GM21717 (cell line): ENCODE results near the gene ANKRD11.
"Not testable (repeated sequence)": the region's sequence is repeated elsewhere in the genome, so short reads cannot be mapped to it uniquely, and the experiment has no call there.

ENCODE experiments used
- ATAC-seq: cut with Tn5 transposase; IDR thresholded peaks from one replicate; pipeline ENCODE4 v1.9.1; 2021; ENCODE audit warnings: mild to moderate bottlenecking, moderate library complexity; ENCODE audit not compliant: unreplicated experiment

Gene ANKRD11

DNA sequence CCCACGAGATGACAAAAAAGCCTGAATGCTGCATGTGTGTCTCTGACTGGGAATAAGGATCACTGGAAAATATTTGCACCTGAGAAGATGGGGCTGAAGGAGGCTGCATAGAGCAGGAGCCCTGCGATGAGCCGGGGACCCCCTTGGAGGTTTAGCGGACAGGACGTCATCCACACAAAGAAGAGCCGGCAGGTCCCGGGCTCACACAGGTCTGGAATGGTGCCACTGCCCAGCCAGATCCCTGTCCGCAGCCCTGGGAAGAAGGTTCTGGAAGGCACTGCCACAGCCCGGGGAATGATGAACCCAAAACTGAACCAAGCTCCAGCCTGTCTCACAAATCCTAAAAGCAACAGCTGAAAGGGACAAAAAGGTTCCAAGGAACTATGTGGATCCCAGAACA, 101.8 kb downstream of the ANKRD11 start:
- no peak for ATAC-seq

DNA sequence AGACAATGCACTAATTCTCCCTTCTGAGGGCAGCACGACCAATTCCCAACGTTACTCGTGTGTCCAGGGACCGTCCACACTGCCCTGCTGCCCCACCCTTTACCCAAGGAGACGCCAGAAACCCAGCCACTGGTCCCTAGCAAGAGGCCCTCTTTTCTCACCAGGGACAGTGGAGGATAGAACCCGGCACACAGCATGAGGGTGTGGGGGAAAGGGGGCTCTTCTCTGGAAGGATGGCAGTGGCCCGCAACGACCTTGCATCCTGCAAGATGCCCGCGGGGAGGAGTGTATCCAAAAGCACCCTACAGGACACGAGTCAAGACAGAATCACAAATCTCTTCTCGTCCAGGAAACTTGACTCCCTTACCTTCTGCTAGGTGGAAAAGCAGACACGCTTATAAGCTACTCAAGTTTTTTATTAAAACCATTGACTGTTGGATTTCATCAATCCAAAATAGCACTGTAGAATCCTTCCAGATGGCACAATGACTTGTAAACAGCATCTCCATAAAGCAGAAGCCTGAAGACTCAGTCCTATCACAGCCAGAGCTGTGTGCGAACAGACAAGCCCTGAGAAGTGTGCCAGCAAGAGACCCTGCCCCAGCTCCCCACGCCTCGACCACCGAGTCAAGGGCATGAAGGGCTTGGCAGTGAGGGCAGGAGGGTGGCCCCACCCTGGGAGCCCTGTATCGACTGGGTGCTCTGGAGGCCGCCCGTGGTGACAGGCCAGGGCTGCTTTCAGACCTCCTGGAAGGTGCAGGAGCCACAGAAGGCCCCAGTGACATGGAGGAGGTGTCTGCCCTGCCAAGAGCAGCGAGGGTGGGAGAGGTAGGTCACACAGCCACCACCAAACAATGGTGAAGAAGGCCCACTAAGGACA, 103.8 kb downstream of the ANKRD11 start:
- no peak for ATAC-seq

DNA sequence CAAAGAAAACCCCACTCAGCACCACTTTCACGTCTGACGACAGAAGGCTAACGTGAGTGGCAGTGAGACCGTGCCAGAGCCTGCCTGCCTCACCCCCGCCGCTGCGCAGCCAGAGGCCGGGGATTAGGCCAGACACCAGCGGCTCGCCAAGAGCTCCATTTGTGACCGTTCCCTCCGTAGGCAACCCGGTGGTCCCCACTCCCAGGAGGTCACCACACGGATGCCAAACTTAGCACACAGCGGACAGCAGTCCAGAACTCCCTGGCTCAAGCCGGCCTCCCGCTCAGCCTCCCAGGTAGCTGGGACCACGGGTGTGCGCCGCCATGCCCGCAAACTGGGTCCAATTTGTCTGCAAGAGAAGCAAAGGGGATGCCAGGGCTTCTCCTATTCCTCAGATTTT, 104.6 kb downstream of the ANKRD11 start:
- ATAC-seq, result no peak

DNA sequence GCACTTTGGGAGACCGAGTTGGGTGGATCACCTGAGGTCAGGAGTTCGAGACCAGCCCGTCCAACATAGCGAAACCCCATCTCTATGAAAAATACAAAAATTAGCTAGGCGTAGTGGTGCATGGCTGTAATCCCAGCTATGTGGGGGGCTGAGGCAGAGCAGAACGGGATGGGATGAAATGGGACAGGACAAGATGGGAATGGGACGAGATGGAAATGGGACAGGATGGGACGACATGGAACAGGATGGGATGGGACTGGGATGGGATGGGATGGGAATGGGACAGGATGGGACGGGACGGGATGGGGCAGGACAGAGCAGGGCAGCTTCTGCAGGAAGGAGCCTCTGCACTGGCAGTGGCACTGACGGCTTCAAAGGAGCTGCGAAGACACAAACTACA, 106.1 kb downstream of the ANKRD11 start:
- no peak for ATAC-seq

DNA sequence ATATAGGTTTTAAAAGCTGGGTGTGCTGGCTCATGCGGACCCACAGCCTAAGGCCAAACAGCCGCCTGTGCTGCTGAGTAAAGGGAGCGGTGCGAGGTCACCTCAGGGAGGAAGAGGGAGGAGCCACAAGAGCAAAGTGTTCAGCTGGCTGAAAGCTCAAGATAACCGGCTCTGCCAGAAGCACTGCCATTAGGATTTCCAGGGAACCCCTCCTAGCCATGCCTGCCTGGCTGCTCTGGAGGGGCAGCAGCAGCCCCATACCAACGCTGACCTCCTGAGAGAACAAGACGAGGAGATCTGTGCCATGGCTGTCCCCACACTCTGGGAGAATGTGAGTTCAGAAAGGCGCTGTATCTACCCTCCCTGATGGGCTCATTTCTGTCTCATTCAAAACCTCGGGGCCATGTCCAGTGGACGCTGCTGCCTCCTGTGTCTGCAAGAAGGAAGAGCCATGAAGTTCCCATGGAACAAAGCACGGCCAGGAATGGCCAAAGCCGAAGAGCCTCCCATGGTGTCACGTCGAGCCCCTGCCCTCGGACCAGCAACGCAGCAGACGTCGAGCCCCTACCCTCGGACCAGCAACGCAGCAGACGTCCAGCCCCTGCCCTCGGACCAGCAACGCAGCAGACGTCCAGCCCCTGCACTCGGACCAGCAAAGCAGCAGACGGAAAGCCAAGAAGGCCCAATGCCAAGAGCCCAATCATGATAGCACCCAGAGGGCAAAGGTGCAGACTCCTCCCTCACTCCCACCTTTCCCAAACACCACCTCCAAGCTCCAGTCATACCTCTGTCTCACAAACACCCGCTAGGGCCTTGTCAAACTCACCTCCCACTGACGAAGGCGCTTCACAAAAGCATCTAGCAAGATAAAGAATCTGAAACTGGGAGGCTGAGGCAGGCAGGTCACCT, 107.0 kb downstream of the ANKRD11 start:
- ATAC-seq, result no peak

DNA sequence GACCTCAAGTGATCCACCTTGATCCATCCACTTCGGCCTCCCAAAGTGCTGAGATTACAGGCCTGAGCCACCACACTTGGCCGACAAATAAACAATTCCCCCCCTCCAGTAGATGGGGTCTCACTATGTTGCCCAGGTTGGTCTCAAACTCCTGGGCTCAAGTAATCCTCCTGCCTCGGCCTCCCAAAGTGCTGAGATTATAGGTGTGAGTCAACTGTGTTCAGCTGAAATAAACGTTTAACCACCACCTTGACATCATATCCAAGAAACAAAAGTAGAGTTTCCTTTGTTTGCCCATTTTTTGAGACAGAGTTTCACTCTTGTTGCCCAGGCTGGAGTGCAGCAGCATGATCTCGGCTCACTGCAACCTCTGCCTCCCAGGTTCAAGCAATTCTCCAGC, 107.8 kb downstream of the ANKRD11 start:
- ATAC-seq, result not testable (repeated sequence)

DNA sequence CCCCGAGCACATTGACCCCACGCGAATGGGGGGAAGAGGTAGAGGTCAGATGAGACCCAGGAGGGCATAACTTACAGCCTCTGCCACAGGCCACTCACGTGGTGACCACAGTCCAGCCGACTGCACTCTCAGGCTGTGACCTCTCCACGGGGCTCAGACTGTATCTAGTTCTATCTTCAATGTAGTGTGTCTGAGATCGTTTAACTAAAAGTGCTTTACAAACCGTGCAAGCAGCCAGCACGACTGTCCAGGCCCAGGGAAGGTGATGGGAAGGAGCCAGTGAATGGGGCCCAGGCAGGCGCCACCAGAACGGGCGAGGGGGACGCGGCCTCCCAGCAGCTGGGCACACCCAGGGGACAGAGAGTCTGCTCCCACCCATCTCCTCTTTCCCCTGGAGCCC, 108.6 kb downstream of the ANKRD11 start:
- ATAC-seq, result no peak

DNA sequence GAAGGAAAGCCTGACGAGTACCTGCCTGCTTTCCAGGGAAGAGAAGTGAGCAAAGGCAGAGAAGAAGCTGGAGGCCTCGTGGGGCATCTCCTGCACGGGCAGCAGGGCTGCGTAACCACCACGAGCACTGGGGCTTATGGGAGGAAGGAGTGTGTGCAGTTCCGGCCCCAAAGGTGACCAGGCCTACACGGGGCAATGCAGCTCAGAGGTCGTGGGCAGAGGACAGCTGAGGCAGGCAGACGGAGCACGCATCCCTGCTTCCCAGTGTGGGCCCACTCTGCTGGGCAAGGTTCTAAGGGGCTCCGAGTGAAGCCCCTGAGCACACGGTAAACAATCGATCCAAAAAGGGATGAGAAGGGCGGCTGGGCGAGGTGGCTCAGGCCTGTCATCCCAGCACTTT, 109.7 kb downstream of the ANKRD11 start:
- no peak for ATAC-seq

DNA sequence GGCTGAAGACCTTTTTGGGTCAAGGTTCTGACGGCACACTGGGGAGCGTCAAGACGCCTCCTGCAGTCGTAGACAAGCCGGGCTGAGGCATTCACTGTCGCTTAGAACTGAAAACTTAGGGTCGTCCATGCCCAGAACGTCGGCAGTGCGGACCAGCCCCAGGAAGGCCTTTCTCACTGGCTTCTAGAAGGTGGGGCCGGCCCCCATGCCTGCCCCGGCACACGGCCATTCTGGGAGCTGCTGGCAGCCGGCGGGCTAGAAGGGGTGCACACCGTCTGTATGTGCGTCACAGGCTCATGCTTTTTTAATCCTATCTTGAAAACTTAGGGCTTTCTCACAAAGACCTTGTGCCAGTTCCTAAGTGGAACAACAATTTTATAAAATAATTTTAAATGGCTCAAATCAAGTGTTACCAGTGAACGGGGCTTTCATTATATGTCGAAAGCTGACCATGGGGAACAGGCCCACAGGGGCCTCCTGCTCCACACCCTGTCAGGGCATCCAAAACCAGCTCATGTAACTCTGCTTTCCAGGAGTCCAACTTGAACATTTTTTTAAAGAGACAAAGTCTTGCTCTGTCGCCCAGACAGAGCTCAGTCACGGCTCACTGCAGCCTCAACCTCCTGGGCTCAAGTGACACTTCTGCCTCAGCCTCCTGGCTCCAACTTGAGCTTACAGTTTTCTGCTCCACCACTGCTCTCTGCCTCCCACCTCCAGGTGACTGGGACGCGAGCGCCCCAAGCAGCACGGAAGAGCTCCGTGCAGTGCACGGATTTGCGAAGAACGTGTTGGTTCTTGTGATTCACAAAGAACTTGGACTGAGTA, 111.2 kb downstream of the ANKRD11 start:
- ATAC-seq, result no peak

DNA sequence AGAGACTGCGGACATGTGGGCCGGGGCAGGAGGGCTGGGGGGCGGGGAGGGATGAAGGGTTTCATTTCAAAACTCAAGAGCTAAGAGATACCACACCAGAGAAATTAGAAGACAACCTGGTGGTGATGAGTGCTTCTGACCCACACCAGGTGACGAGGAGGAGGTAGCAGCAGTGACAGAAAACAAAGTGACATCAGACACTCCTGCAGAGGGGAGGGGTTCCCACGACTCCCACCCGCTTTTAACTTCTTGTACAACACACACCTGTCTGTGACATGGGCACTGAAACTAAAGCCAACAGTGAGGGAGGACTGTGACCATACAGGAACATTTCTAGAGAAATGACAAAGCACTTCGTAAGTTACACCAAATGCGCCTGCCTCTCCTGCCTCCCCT, 112.9 kb downstream of the ANKRD11 start:
- no peak for ATAC-seq

DNA sequence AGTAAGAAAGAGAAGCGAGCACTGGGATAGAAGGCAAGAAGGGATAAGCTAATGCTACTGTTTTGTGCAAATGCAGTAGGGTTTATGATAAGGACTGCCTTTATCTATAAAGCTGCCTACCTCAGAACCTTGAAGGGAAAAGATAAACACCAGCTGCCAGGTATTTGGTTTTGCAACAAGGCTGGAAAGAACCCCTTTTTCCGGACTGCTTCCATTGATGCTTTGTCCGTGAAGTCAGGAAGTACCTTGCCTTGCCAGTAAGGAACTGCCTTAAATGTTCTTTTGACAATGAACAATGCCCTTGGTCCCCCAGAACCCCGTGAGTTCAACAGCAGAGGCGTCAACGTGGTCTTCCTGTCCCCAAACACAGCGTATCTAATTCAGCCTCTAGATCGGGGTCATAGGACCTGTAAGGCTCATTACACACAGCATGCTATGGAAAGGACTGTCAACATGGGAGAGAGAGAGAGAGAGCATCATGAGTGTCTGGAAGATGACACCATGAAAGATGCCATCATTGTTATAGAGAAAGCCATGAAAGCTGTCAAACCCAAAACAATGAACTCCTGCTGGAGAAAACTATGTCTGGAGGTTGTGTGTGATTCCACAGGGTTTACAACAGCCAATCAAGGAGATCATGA, 113.4 kb downstream of the ANKRD11 start:
- no peak for ATAC-seq

DNA sequence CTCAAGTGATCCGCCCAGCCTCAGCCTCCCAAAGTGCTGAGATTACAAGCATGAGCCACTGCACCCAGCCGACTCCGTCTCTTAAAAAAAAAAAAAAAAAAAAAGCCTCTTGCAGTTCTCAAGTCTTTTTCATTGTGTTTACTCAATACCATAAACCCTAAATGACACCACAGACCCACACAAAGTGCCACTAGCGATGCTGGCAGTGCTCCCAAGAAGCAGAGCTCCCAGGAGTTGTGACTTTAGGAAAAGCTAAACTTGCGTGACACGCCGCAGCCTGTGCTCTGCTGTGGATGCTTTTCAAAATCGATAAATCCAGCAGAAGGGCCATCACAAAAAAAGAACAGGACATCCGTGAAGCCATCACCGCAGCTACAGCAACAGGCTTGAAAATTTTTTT, 114.7 kb downstream of the ANKRD11 start:
- no peak for ATAC-seq

DNA sequence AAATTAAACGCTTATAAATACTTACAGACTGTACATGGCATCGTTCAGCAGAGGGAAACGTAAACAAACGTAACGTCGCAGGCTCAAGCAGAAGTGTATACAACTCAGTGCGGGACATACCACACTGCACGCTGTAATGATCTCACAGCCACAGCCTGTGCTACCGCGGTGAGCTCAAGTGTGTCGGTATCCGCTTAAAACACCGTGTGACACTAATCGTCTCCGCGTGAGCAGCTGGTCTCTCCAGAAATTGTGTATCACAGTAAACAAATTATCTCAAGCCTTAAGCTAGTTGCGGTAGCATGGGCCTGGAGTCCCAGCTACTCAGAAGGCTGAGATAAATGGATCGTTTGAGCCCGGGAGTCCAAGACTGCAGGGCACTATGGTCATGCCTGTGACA, 115.3 kb downstream of the ANKRD11 start:
- ATAC-seq, result no peak

DNA sequence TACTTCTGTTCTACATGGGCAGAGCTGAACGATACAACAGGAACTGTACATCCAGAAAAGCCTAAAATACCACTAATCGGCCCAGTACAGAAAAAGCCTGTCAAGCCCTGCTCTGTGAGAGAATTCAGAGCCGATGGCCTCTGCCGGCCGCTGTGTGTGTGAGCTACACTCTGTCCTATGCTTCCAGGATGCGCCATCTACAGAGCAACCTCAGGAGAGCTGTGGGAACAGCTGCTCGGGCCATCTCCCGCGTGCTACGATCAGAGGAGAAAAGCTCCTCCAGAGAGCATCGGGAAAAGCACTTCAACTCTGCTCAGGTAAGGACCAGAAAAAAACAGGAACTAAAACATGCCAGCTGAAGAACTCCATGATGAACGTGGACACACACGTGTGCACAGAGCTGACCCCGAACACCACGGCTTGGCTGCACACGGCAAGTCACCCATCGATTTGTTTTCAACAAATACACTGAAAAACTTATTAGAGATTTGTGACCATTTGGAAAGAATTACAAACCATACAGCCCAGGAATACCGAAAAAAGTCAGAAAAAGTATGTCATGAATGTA, 115.9 kb downstream of the ANKRD11 start:
- ATAC-seq, result no peak

DNA sequence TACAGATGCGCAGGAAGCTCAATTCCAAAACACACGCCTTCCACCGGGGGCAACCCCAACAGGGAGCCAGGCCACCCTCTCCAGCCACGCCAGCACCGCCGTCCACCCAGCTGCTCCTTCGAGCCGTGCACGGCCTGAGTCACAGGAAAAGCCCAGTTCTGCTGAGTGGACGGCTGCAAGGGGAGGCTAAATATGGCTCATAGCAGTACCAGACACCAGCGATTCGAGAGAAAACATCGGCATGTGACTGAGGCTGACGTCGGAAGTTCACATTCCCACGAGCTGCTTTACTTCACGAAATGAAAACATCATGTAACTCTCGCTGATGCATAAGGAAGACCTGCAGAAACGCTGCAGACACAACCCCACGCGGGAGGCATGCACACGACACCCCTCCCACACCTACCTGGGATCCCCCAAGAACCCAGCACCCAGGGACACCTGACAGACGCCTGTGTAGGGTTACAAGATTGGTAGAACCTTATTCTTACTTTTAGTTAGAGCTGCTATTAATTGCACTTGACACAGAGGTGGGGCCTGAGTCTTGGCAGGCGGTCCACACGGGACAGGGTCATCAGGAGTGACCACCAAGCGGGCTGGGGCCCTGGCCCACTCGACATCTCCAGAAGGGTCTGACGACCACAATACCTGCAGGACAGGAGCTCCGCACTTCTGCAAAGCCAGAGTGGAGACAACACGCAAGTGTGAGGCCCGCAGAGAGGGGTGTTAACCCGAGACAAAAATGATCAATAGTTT, 116.8 kb downstream of the ANKRD11 start:
- no peak for ATAC-seq

DNA sequence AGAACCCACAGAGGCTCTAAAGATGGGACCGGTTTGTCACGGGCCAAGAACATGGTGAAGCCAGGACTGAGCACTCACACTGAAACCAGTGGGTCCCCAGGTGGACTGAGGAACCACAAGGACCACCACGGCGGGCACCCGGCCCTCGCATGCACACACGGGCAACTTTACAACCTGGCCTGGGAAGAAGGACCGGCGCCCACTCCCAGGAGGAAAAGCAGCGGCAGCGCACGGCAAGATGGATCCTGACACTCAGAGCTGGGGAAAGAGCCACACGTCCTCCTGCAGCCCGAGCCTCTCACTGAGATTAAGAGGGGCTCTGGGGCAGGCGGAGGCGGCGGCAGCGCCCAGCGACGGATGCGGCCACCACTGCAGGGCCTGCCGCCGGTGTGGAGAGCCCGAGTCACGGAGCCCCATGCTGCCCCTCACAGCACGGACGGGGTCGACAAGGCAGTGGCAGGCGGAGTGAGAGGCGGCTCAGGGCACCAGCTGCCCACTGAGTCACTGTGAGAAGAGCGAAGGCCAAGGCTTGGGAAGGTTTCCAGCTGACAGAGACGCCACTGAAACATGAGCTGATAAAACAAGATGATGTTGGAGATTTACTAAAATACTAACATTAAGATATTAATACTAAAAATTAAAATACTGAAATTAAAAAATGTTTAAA, 118.3 kb downstream of the ANKRD11 start:
- ATAC-seq, result no peak

DNA sequence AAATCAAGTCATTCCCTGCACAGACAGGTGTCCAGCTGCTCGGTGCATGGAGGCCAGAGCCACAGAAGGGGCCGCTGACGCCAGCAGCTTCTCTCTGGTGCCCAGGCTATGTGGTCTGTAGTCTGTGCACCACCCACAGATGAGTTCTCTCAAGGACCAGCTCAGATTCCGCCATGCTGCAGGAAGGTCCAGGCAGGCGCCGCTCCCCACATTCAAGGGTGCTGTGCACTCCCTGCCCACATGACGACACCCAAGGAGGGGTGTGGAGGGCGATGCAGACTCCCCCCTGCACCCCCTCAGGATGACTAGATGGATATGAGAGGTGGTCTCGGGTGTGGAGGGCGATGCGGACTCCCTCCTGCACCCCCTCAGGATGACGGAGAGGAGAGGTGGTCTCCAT, 119.0 kb downstream of the ANKRD11 start:
- ATAC-seq, result no peak

DNA sequence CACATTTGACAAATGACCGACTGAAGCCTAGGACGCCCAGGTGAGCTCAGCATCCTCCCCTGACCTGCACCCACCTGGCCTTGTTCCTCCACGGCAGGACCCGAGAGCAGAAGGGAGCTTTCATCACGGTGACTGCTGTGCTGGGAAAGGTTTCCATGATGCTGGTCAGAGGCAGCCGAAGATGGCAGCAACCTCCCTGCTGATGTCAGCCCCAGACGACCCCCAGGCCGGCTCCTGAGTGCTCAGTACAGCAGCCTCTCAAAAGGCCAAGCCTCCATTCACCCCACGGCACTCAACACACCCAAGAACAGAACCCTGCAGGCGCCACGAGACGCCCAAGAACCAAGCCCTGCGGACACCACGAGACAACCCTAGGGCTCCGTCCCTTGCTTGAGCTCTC, 119.8 kb downstream of the ANKRD11 start:
- ATAC-seq, result no peak

DNA sequence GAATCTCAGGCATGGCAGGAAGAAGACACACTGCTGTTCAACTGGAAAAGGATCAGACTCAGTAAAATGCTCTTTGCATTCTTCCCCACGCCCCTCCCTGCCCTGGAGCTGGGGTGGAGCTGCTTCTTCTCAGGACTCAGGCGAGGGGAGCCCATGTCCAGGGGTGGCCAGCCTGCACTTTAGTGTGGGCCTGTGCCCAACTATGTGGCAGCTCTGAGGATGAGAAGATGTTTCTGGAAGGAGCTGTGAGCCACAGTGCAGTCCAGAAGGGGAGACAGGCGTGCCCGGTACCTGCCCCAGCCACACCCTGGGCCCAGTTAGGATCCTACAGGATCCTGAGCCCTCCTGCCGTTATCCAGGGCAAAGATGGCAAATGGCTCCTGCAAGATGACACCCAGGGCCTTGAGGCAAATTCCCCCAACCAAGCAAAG, 120.3 kb downstream of the ANKRD11 start:
- no peak for ATAC-seq
